HG03457 (cell line): Measurements from ENCODE around the gene AGBL1.

Source experiments
- ATAC-seq: cut with Tn5 transposase; IDR thresholded peaks from one replicate; pipeline ENCODE4 v1.9.1; 2021; ENCODE audit warnings: moderate number of reproducible peaks; ENCODE audit not compliant: unreplicated experiment

The AGBL1 gene

GRCh38 chr15:86629409-86630356 is 550.0 kb downstream of the AGBL1 start:
- no peak for ATAC-seq

- no peak for ATAC-seq
Observed at GRCh38 chr15:86630946-86631345, 551.3 kb downstream of the AGBL1 start.

GRCh38 chr15:86634146-86634545 is 554.5 kb downstream of the AGBL1 start:
- ATAC-seq = no peak

- ATAC-seq = no peak
Observed at GRCh38 chr15:86634992-86635638, 555.4 kb downstream of the AGBL1 start.

- no peak for ATAC-seq
Observed at GRCh38 chr15:86644339-86644738, 564.7 kb downstream of the AGBL1 start.

- ATAC-seq = no peak
Observed at GRCh38 chr15:86645925-86646500, 566.3 kb downstream of the AGBL1 start.

- ATAC-seq = no peak
Observed at GRCh38 chr15:86647810-86648440, 568.3 kb downstream of the AGBL1 start.

- ATAC-seq = no peak
Observed at GRCh38 chr15:86649277-86649676, 569.6 kb downstream of the AGBL1 start.

GRCh38 chr15:86650094-86650493 is 570.4 kb downstream of the AGBL1 start:
- no peak for ATAC-seq

- ATAC-seq = no peak
Observed at GRCh38 chr15:86653344-86654197, 573.9 kb downstream of the AGBL1 start.

GRCh38 chr15:86654501-86654900 is 574.8 kb downstream of the AGBL1 start:
- no peak for ATAC-seq

- ATAC-seq = no peak
Observed at GRCh38 chr15:86657305-86657704, 577.6 kb downstream of the AGBL1 start.

GRCh38 chr15:86659724-86660411 is 580.2 kb downstream of the AGBL1 start:
- no peak for ATAC-seq

- ATAC-seq = no peak
Observed at GRCh38 chr15:86661580-86661979, 581.9 kb downstream of the AGBL1 start.

- no peak for ATAC-seq
Observed at GRCh38 chr15:86663304-86663703, 583.6 kb downstream of the AGBL1 start.

GRCh38 chr15:86663979-86664378 is 584.3 kb downstream of the AGBL1 start:
- ATAC-seq = no peak

GRCh38 chr15:86664581-86664980 is 584.9 kb downstream of the AGBL1 start:
- no peak for ATAC-seq

GRCh38 chr15:86676002-86676401 is 596.3 kb downstream of the AGBL1 start:
- ATAC-seq = no peak

GRCh38 chr15:86677278-86677677 is 597.6 kb downstream of the AGBL1 start:
- ATAC-seq = no peak

- ATAC-seq = no peak
Observed at GRCh38 chr15:86685263-86685662, 605.6 kb downstream of the AGBL1 start.
